Measurements from ENCODE around the gene CD300LF.

The CD300LF gene

GRCh38 chr17:74682471-74683190, 30.1 kb downstream of the CD300LF start:
- DNase-seq: no peak

DNA sequence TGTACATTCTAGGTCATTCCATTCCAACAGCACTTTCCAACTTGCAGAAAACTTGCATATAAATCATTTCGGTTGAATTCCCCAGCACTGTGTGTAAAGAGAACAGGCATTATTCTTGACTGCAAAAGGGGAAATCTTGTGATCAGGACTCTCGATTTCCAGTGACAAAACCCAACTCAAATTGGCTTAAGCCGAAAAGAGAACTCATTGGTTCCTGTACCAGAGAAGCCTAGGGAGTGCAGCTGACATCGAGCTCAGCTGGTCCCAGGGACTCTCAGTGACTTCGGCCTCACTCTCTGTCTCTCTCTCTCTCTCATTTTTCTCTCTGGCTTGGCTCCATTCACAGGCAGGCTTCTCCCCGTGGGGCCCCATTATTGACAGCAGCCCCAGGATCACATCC, 30.7 kb downstream of the CD300LF start:
- no peak for DNase-seq

DNA sequence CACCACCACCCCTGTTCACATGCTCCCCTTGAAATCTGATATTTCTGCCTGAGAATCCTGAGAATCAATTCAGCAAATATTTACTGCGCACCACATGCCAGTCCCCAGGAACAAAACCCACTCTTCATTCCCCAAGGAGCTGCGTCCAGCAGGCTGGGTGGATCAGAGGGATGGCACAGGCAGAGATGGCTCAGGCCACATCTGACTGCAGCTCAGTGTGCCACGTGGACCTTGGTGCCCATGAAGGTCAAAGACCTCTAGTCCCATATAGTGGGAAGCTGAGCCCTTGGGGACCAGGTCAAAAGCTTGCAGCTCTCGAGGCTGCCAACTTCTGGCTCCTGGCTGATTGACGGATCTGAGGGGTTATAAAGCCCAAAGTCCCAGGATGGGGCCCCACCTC, 31.8 kb downstream of the CD300LF start:
- no peak for DNase-seq

GRCh38 chr17:74680213-74680612, 32.5 kb downstream of the CD300LF start:
- DNase-seq: no peak

DNA sequence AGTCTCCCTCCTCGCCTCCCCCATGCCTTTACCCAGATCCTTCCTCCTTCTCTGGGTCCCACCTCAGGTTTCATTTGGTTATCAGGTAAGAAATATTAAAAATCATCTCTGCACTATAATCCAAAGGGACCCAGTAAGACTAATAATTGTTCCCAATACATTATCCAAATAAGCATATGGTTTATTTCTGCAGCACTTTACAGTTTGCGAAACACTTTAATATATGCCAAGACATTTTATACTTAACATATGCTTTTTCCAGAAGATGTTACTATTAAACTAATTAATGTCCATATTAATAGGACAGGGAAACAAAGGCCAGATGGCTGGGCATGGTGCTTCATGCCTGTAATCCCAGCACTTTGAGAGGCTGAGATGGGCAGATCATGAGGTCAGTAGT, 33.3 kb downstream of the CD300LF start:
- no peak for DNase-seq

DNA sequence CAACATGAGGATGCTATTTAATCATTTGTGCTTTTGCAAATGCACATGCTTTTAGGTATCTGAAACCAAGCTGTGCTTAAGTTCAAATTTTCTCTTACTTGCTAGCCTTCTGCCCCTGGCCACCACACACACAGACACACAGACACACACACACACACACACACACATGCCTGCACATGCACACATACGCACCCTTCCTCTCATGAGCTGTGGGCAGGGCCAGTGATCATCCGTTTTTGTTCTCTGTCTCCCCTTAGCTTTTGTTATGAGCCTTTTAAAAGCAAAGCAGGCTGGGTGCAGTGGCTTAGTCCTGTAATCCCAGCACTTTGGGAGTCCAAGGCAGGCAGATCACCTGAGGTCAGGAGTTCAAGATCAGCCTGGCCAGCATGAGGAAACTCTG, 34.2 kb downstream of the CD300LF start:
- peak; percentile 21 for DNase-seq

DNA sequence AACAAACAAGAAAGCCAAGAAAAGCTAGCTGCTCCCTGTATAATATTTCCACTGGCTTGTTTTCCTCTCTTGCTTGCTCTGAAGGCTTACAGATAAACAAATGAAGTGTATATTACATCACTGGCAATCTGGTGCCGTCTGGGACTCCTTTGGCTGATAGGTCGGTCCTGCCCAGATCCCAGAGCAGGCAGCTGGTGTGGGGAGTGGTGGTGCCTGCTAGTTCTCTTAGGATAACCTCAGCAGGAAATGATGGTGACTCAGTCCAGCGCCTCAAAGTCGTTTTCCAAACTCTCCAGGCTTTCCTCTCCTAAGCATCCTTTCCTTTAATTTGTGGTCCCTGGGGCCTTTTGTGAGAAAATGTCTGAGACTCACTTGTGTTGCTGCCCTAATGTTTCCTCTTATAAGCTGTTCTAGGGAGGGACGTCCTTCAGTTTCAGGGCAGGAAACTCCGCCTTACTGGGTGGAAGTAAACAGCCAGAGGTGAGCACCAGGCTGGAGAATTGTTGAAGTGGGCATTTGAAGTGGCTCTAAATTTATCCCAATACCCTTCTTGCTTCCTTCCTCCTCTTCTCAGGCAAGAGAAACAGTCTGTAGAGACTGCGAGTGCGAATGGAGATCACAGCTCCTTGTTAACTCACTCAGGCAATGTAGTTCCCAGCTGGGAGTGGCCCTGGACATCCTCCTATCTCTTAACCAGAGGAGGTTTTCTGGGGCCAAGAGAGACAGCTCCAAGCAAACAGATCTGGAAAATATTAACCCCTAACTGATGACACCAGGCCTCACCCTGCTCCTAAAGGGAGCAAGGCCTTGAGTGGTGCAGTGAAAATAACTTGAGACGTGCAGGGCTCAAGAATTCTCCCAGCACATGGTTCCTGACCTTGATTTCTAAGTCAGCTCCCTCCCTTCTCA, 34.9 kb downstream of the CD300LF start:
- DNase-seq: peak; percentile 16

DNA sequence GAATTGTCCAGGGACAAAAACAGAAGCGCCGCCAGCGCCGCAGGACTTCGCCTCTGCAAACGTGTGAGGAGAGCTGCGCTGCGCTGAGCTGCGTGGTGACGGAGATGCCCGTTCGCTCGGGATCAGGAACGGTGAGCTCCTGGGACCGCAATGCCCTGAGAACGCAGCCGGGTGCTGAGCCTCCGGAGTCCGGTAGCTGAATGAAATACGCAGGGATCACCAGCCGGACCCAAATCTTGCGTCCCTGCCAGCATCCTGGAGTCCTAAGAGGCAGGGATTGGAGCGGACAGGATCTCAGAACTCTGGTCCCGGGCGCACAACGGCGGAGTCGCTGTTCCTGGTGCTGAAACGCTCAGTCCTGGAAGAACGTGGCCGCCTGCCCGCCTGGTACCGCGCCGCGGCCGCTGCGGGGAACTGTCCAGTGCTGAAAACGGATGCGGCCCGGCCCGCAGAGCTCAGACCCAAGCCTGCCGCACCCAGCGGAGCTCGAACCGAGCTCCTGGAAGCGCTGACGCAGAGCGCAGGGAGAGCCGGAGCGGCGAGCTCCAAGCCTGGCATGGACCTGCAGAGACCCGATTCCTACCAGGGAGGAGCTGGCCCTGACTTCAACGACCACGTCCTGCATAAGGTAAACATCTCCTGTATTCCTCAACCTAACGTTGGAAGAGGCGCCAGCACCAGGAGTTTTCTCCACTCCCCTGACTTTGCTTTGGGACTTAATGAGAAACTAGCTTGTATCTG, 41.5 kb downstream of the CD300LF start:
- peak; percentile 72 for DNase-seq

DNA sequence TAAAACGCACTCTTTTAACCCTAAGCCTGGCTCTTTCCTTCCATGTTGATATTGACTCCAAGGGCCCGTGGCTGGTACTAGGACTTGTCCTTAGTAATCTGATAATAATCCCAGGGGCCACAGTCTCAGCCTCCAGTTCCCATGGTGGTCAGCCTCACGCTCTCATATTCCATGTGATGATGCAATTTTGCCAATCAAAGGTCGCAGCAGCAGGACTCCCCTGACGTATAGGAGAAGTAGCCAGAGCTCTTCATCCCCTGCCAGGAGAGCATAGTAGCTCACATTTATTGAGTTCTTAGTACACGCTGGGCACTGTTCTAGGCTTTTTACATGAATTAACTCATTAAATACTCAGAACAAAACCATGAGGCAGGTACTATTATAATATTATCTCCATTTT, 42.4 kb downstream of the CD300LF start:
- no peak for DNase-seq

GRCh38 chr17:74663561-74663960, 49.2 kb downstream of the CD300LF start:
- no peak for DNase-seq

DNA sequence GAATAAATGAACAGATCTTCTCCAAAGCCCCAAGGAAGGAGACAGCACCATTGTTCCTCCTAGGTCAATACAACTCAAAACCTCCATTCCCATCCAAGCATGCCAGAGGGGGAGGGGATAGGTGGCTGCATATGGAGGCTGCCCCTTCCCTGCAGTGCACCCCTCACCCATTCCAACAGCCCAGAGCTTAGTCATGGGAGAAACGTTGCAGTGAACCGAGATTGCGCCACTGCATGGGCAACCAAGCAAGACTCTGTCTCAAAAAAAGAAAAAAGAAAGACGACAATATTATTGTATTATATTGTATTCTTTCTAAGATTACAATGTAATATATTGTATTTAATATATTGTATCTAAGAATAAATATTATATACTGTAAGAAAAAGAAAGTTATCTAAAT, 52.8 kb downstream of the CD300LF start:
- no peak for DNase-seq

- DNase-seq: no peak
Measured at GRCh38 chr17:74658620-74659019, 54.1 kb downstream of the CD300LF start.

GRCh38 chr17:74654742-74655141, 58.0 kb downstream of the CD300LF start:
- DNase-seq: no peak

DNA sequence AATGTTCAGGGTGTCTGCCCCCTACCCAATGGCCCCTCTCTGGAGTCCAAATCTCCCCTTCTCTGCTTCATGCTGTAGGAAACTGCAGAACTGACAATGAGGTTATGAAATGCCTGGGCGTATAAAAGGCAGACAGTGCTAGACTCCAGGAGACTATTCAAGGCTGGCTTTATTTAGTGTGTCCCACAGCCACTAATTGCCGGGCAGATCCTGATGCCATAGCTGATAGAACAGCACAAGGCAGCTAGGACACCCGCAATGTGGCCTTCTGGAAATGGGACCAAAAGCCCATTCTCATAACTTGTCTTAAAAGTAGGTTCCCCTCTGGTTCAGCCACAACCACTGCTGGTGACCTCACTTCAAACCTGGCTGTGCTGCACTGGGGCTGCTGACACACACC, 60.7 kb downstream of the CD300LF start:
- no peak for DNase-seq

DNA sequence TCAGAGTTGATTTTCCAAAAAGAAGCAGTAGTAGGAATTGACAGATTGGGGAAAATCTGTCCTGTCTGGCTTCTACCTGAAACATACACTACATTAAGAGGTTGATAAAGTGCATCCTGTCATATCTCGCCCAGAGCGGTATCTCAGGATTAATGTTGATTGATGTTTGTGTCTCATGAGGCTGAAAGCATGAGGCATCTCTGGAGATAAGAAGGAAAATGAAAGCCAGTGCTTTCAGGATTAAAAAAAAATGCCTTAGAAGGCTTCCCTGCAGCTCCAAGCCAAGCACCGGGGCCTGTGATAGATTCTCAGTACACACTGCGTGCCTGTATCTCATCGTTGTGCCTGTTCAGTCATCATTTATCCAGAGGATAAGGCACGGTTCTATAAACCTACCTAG, 62.8 kb downstream of the CD300LF start:
- no peak for DNase-seq

- DNase-seq: no peak
Measured at GRCh38 chr17:74647871-74648672, 64.7 kb downstream of the CD300LF start.

DNA sequence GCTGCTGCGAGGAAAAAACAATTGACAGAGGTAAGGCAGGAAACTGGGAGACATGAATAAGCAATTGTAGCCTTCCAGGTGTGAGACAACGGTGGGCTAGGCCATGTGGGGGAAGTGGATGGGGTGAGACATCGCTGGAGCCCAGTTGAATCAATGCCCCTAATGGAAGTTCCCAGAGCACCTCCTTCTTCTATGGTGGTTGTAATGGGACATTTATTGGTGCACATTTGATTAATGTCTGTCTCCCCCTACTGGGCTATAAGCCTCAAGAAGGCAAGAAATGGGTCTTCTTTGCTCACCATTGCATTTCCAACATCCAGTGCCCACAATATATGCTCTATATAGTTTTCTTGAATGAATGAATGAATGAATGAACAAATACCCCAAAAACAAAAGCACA, 66.5 kb downstream of the CD300LF start:
- DNase-seq: peak; percentile 43

DNA sequence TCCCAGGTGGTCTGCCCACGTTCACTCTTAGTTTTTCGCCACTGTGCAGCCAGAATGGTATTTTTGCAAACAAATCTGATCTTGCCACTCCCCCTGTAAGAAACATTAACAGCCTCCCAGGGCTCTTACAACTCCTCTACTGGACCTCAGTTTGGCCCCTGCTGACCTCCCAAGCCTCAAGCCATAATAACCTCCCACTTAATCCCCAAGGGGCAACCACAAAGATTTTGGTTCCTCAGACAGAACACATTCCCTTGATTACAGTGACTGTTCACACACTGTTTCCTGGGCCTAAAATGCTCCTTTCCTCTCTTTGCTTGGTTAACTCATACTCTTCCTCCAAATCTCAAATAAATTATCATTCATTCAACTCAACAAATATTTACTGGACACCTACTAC, 67.7 kb downstream of the CD300LF start:
- no peak for DNase-seq

- DNase-seq: no peak
Measured at GRCh38 chr17:74644419-74644818, 68.3 kb downstream of the CD300LF start.

Data from CD4-positive, alpha-beta T cell treated with Interleukin-10 for 1 hour (primary cell).